SU-DHL-6 (cell line): ENCODE results near the gene RDH16.

Experiments
- H2AFZ ChIP-seq: fragments of 200-600 bp; sonication (generic); 2 replicates; pipeline ENCODE4 v1.6.1; 2014; ENCODE audit warnings: low read depth, mild to moderate bottlenecking, moderate library complexity, mixed read lengths, antibody characterized with exemption, low read length; ENCODE audit not compliant: severe bottlenecking
- H3F3A ChIP-seq: fragments of 200-600 bp; shearing (Covaris generic); 2 replicates; pipeline ENCODE4 v1.6.0; 2016; ENCODE audit warnings: antibody characterized with exemption, mild to moderate bottlenecking; ENCODE audit not compliant: insufficient read depth
- H3K27ac ChIP-seq: fragments of 200-600 bp; sonication (generic); 2 replicates; pipeline ENCODE4 v1.5.1; 2016; ENCODE audit warnings: low read depth, mild to moderate bottlenecking, low read length, moderate library complexity, mixed read lengths
- H3K27me3 ChIP-seq: fragments of 200-600 bp; sonication (generic), shearing (Covaris generic); 2 replicates; pipeline ENCODE4 v1.6.0; 2014; ENCODE audit warnings: mild to moderate bottlenecking, low read length
- H3K36me3 ChIP-seq: fragments of 200-600 bp; sonication (generic); 2 replicates; pipeline ENCODE4 v1.6.1; 2014; ENCODE audit warnings: mild to moderate bottlenecking, low read length, mixed read lengths
- H3K4me2 ChIP-seq: fragments of 300-600, 200-600 bp; shearing (Covaris generic), sonication (generic); 2 replicates; pipeline ENCODE4 v1.6.0; 2014; ENCODE audit warnings: low read length, low read depth, mild to moderate bottlenecking; ENCODE audit not compliant: poor library complexity, severe bottlenecking
- H3K4me3 ChIP-seq: fragments of 200-600 bp; sonication (generic); 2 replicates; pipeline ENCODE4 v1.5.1; 2014; ENCODE audit warnings: antibody characterized with exemption, low read length, mild to moderate bottlenecking, mixed read lengths; ENCODE audit not compliant: insufficient read depth, poor library complexity, severe bottlenecking
- H3K79me2 ChIP-seq: fragments of 200-600 bp; sonication (generic); 2 replicates; pipeline ENCODE4 v1.6.1; 2014; ENCODE audit warnings: mild to moderate bottlenecking, low read length, moderate library complexity; ENCODE audit not compliant: insufficient read depth
- H3K9ac ChIP-seq: fragments of 200-600 bp; sonication (generic); 2 replicates; pipeline ENCODE4 v1.7.0; 2014; ENCODE audit warnings: mild to moderate bottlenecking, low read length
- H3K9me2 ChIP-seq: fragments of 200-600 bp; sonication (generic); replicated peaks from 2 replicates; pipeline ENCODE4 v1.6.1; 2014; ENCODE audit warnings: low read length; ENCODE audit not compliant: insufficient read depth
- H3K9me3 ChIP-seq: fragments of 200-600 bp; sonication (generic); 2 replicates; pipeline ENCODE4 v1.6.1; 2014; ENCODE audit warnings: low read length, mixed read lengths; ENCODE audit not compliant: insufficient read depth
- H4K20me1 ChIP-seq: fragments of 200-600 bp; sonication (generic); 2 replicates; pipeline ENCODE4 v1.6.1; 2014; ENCODE audit warnings: low read depth, mild to moderate bottlenecking, antibody characterized with exemption, low read length, moderate library complexity, mixed read lengths
- EZH2phosphoT487 ChIP-seq: fragments of 200-600 bp; sonication (generic), shearing (Covaris generic); conservative IDR thresholded peaks from 2 replicates; pipeline ENCODE4 v1.6.1; 2018; ENCODE audit warnings: mild to moderate bottlenecking, antibody characterized with exemption, low read length, moderate library complexity, mixed read lengths
- TF ChIP-seq, protein P1 (sequence below): fragments of 200-600 bp; sonication (generic); IDR thresholded peaks from one replicate; pipeline ENCODE4 v1.5.1; 2017; ENCODE audit warnings: antibody characterized with exemption, mild to moderate bottlenecking, low read length, moderate library complexity; ENCODE audit not compliant: insufficient read depth, poor library complexity, severe bottlenecking

RDH16 gene

DNA sequence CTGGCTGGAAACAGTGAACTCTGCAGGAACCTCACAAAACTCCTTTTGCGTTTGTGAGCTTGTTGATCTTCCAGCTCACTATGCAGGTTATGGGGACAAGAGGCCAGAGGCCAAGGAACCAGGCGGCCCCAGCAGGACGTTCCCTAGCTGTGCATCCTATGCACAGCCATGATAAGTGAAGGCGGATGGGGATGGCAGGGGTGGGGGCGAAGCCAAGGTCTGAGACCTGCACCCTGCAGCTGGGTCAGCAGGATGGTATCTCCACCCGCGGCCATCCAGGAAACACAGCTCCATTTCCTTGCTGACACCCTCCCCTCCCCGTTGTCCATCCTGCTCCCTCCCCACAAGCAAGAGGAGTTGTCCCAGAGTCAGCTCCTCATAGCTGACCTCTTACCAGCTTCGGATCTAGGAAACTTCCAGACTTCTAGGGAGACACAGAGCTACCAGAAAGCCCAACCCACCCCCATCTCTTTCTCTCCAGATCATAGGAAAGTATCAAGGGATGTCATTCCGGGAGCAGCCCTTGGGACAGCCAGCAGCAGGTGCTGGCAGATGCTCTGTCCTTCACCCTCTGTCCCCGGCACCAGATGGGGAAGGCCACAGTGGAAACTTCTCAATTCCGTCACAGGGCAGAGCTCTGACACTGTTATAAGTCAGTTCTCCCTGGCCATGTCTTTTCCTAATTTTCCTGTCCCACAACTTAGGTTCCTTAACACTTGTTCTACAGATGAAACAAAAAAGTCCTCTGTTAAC lies 39.6 kb upstream of the RDH16 start:
- Histone ChIP-seq H3K27me3 (no peaks in the 10 kb centered on the region), H3F3A (no peaks in the 10 kb centered on the region), H3K9me3 (no peaks in the 10 kb centered on the region), H2AFZ (no peak overlapping the region), H3K79me2 (no peaks in the 10 kb centered on the region), H3K27ac (no peak overlapping the region), H3K9ac (no peak overlapping the region), H3K9me2 (no peaks in the 10 kb centered on the region), H3K36me3 (no peaks in the 10 kb centered on the region), H3K4me3 (no peak overlapping the region), H4K20me1 (no peaks in the 10 kb centered on the region), H3K4me2 (no peak overlapping the region)
- TF ChIP-seq, protein P1, sequence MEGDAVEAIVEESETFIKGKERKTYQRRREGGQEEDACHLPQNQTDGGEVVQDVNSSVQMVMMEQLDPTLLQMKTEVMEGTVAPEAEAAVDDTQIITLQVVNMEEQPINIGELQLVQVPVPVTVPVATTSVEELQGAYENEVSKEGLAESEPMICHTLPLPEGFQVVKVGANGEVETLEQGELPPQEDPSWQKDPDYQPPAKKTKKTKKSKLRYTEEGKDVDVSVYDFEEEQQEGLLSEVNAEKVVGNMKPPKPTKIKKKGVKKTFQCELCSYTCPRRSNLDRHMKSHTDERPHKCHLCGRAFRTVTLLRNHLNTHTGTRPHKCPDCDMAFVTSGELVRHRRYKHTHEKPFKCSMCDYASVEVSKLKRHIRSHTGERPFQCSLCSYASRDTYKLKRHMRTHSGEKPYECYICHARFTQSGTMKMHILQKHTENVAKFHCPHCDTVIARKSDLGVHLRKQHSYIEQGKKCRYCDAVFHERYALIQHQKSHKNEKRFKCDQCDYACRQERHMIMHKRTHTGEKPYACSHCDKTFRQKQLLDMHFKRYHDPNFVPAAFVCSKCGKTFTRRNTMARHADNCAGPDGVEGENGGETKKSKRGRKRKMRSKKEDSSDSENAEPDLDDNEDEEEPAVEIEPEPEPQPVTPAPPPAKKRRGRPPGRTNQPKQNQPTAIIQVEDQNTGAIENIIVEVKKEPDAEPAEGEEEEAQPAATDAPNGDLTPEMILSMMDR = no peak
- no peak for TF ChIP-seq EZH2phosphoT487

DNA sequence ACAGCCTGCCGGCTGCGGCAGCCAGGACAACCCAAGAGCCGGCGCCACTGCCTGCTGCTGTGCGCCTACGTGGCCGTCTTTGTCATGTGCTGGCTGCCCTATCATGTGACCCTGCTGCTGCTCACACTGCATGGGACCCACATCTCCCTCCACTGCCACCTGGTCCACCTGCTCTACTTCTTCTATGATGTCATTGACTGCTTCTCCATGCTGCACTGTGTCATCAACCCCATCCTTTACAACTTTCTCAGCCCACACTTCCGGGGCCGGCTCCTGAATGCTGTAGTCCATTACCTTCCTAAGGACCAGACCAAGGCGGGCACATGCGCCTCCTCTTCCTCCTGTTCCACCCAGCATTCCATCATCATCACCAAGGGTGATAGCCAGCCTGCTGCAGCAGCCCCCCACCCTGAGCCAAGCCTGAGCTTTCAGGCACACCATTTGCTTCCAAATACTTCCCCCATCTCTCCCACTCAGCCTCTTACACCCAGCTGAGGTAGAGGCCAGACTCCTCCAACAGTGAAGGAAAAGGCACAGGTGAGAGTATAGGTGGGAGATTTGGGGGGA lies 38.6 kb upstream of the RDH16 start:
- Histone ChIP-seq H3K9me2 (no peaks in the 10 kb centered on the region), H3K79me2 (no peaks in the 10 kb centered on the region), H2AFZ (no peak overlapping the region), H3K27ac (no peak overlapping the region), H3K4me3 (no peak overlapping the region), H3K27me3 (no peaks in the 10 kb centered on the region), H4K20me1 (no peaks in the 10 kb centered on the region), H3K36me3 (no peaks in the 10 kb centered on the region), H3F3A (no peaks in the 10 kb centered on the region), H3K9ac (no peak overlapping the region), H3K9me3 (no peaks in the 10 kb centered on the region), H3K4me2 (no peak overlapping the region)
- TF ChIP-seq, protein P1 = no peak

DNA sequence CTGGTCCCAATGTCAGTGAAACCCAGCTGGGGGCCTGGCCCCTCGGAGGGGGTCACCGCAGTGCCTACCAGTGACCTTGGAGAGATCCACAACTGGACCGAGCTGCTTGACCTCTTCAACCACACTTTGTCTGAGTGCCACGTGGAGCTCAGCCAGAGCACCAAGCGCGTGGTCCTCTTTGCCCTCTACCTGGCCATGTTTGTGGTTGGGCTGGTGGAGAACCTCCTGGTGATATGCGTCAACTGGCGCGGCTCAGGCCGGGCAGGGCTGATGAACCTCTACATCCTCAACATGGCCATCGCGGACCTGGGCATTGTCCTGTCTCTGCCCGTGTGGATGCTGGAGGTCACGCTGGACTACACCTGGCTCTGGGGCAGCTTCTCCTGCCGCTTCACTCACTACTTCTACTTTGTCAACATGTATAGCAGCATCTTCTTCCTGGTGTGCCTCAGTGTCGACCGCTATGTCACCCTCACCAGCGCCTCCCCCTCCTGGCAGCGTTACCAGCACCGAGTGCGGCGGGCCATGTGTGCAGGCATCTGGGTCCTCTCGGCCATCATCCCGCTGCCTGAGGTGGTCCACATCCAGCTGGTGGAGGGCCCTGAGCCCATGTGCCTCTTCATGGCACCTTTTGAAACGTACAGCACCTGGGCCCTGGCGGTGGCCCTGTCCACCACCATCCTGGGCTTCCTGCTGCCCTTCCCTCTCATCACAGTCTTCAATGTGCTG lies 38.0 kb upstream of the RDH16 start:
- no peaks in the 10 kb centered on the region for H3K79me2 ChIP-seq
- TF ChIP-seq, protein P1 = no peak
- TF ChIP-seq EZH2phosphoT487 = no peak
- H2AFZ ChIP-seq = no peak overlapping the region
- no peak overlapping the region for H3K27ac ChIP-seq
- no peaks in the 10 kb centered on the region for H4K20me1 ChIP-seq
- no peak overlapping the region for H3K4me3 ChIP-seq
- H3F3A ChIP-seq = no peaks in the 10 kb centered on the region
- H3K9me2 ChIP-seq = no peaks in the 10 kb centered on the region
- no peaks in the 10 kb centered on the region for H3K36me3 ChIP-seq
- H3K9me3 ChIP-seq = no peaks in the 10 kb centered on the region
- no peak overlapping the region for H3K4me2 ChIP-seq
- no peak overlapping the region for H3K9ac ChIP-seq
- no peaks in the 10 kb centered on the region for H3K27me3 ChIP-seq
